Activated gamma-delta T cell treated with anti-CD3 and anti-CD28 coated beads, Interleukin-2, amount 50 U/mL, for 16 hours (primary cell): ENCODE data around the gene GBGT1.

ENCODE experiments used
- DNase-seq: peaks from one replicate; pipeline ENCODE4 v3.0.0-alpha.2; 2020; ENCODE audit warnings: low read depth

The GBGT1 gene

DNA sequence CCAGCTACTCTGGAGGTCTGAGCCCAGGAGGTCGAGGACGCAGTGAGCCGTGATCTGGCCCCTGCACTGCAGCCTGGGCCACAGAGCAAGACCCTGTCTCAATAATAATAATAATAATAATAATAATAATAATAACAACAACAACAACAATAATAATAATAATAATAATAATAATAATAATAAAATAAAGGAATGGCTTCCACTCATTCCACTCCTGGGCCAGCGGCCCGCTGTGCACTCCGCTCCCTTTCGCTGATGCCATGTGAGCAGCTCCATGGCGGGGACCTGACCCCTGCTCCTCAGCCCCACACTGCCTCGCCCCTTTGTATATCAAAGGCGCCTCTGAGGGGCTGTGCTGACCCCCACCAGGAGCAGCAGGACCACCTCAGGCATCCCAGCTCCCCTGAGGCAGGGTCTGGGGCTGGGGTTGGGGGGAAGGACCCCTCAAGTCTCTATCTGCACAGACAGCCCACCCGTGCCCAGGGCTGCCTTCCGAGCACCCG is 20.0 kb downstream of the GBGT1 start:
- no peak for DNase-seq

DNA sequence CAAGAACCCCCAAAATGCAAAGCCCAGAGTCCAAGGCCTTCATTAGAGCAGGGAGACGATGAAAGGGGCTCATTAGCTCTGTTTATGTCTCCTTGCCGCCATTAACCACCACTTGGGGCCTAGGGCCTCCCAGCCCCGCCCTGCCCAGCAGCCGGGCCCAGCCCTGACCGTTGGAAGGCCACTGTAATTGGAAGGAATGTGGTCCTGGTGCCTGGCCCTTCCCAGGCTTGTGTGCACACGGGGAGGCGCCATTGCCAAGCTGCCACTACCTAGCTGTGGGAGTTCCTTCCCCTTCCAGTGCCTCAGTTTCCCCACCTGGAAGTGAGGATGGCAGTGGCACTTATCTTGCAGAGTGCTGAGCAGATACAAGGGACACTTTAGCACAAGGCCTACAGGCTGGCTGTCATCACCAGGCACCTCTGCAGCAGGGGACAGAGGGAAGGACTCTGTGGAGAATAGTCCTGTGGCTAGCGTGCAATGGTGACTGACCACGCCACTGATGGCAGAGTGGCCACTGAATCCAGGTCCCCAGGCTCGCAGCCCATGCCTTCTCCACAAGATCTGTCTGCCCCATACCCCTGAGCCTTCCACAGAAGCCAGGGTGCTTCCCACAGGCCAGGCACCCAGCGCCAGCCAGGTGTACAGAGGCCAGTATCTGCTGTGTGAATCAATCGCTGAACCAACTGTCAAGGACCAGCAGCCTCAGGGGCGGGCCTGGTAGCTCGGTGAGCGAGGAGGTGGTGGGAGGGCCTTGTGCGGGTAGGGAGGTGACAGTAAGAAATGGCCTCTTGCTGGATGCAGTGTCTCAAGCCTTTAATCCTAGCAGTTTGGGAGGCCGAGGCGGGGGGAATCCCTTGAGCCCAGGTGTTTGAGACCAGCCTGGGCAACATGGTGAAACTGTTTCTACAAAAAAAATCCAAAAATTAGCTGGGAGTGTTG is 20.8 kb downstream of the GBGT1 start:
- DNase-seq, result no peak

DNA sequence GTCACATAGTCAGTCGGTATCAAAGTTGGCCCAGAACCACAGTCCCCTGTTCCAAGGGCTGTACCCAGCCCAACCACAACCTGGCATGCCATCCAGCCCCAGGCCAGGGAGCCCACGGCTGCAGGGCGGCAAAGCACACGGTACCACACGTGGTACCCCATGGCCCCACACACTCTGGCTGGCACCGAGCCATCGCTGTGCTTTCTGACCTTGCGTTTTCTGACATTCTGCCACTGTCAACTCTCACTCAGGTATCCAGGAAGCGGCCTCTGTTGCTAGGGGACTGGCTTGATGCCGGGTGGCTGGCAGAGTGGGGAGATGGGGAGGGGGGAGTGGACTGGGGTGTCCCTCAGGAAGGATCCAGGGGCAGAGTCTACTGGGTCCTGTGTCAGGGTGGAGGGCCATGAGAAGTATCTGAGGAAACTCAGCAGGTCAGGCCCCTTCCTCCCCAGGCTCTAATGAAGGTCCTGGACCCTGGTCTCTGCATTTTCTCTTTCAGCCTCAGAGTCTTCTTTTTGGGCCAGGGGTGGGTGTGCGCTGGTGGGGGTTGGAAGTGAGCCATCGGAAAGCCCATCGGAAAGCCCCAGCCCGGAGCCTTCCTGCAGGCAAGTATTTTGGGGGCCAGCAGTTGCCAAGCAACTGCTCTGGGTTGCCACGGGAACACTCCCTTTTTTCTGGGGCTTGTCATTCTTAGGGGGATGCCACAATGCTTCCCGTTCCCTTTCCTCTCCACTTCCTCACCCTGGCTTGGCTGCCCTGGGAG is 21.7 kb downstream of the GBGT1 start:
- DNase-seq, result peak; percentile 77

DNA sequence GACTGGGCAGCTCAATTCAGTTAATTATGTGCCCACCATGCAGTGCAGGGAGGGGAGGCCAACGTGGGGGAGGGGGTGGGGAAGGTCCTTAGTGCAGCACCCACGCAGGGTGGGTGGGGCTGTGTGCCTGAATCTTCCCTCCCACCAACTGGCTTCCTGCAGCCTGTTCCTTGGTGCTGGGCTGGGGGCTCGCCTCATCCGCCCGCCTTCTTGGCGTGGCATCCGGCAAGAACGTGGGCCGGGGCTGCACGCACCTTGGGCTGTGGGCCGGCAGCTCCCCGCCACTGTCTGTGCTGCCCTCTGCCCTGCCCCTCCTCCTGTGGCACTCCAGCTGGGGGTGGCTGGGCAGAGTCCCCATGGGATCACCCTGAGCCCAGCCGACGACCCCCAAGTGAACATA is 23.1 kb downstream of the GBGT1 start:
- DNase-seq, result no peak

DNA sequence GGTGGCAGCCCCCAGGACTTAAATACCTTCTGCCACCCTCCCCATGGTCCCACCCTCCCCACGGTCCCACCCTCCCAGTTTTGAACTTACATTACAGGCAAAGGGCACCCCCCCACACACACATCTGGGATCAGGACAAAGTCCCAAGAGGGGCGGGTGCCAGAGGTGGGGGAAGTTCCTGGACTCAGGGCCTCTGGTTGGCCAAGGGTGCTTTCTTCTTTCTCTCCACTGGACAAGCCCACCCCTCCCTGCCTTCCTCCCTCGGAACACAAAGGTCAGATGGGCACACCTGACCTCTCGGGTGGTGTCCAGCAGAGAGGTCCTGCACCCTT is 23.6 kb downstream of the GBGT1 start:
- no peak for DNase-seq

DNA sequence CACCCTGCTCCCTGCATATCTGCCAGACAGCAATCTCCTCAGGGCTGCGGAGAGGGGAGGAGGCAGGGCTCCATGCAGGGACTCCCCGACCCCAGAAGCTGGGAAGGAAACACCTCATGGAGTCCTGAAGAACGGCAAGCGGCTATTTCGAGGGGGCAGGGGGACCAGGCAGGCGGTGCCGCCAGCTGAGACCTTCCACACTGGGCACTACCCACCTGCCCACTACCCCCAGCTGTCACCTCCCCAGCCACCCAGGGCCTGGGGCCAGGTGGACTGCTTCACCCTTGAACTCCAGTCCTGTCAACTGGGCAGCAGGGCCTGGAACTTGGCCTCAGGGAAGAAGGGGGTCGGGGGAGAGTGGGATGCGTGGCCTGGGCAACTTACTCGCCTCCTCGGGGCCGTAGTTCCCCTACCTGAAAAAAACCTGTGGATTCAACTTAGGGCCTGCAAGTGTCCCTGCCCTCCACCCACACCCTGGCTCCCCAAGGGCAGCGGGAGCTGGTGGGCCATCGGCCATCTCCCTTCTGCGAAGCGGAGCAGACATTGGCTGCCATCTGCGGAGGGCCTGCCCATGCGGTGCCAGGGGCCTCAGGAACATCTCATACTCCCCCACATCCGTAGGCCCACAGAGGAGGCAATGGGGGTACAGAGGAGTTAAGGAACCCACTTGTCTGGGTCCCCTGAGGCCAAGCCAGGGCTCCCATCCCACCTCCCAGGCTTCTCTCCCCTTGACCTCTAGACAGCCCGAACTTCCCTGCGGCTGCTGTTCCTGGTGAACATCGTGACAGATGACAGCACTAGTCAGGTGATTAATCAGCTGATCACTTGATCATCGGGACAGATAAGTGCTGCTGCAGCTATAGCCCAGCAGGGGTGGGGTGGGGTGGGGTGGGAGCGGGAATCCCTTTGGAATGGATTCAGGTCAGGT is 24.2 kb downstream of the GBGT1 start:
- no peak for DNase-seq

DNA sequence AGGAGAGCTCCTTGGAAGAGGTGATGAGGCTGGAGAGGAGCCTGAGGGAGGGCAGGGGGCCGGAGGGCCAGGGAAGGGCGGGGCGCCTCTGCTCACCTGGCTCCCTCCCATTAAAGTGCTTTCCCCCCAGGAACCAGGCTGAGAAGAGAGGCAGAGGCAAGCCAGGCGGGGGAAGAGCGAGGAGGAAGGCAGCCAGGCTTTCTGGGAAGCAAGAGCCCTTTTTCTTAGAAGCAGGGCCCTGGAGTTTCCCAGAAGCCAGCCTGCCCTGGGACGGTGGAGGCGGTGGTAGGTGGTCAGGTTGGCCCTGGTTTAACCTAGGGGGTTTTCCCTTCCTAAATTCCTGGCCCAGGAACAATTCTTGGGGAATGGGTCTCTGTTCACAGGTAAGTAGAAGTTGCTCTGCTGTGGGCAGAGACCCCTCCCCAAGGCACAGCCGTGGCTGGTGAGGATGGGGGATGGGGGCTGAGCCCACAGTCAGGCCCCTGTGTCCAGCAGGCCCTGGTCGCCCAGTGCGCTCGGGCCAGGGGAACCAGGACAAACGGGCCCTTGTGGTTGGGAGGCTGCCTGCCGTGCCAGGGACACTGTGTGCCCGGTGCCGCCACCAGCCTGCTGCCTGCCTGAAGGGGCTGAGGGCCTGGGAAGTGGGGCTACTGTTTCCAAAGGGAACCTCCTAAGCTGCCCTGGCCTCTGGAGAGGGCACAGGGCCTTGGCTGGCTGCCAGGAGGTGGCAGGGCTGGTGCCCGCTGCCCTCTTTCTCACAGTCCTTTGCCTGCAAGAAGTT is 26.1 kb downstream of the GBGT1 start:
- no peak for DNase-seq

DNA sequence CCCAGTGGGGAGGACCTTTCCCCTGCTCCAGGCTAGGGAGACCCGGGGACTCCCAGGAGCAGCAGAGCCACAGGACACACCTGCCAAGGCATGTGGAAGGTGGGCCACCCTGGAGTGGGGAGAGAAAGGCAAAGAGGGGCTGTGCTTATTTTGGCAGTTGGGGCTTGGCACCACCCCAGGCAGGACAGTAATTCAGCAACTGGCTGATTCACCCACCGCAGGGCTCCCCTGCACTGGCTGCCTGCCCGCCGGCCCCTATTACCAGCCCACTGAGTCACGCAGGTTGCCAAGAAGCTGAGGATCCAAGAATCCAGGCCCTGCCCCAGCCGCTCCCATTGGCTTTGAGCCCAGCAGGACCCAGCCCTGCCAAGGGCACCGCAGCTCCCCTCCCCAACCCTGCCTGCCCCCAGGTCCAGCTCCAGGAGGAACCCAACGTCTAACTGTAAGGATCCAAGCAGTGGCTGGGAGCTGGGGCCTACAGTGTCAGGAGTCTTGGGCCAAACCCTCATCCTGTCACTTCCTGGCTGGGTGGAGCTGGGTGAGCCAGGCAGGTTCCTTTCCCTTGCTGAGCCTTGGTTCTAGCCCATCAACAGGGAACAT is 28.5 kb downstream of the GBGT1 start:
- DNase-seq, result peak; percentile 50

DNA sequence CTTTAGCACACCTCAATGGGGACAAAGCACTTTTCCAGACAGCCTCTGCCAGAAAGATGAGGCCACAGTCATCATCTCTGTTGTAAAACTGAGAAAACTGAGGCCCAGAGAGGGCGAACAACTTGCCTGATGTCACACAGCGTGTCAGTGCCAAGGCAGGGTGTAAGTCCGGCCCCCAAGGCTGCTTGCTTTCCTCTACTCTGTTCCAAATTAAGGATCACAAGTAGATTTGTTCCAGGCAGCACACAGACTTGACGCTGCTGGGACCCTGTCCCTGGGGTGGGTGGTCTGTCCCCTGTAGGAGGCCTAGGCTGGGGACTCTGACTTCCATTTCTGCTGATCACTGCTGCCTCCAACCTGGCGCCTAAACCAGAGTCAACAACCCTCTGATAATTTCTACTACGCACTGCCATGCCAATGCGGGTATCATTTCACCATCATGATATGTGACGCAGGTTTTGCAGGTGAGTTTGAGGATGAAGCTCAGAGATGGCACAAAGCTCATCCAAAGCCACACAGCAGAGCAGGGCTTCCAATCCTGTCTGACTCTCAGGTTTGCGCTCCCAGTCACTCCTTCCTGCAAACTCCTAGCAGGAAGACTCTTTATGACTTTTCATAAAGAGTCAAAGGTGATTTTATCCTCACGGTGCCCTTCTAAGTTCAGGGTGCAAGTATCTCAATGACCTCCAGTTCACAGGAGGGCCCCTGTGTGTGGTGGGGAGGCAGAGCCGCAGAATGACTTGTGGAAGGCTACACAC is 29.1 kb downstream of the GBGT1 start:
- no peak for DNase-seq

DNA sequence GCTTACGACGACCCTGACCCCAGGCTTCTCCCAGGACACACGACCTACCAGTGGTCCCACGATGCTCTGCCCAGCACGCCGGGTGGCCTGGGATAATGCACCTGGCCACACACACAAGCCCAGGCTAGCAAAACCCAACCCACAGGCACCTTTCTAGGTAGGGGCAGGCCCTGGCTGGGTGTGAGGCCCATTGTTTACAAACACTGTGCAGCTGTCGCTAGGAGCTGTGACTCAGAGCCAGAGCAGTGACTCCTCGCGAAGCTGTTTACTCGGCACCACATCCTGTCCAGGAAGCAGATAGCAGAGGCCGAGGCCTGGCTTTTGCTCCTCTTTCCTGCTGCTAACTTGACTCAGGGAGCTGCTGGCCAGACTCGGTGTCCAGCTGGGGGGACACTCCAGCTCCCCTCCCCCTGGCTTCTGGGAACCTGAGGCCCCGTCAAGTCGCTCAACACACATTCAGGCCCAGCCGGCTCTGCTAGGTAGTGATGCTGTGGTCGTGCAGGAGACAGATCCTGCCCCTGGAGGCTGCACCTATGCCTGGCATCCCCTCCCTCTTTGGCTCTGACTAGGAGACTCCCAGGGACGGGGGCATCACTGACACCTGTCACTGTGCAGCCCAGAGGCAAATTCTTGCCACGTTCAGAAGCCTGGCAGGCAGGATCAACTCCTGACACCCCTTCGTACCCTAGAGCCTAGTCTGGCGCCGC is 29.9 kb downstream of the GBGT1 start:
- DNase-seq, result peak; percentile 83

DNA sequence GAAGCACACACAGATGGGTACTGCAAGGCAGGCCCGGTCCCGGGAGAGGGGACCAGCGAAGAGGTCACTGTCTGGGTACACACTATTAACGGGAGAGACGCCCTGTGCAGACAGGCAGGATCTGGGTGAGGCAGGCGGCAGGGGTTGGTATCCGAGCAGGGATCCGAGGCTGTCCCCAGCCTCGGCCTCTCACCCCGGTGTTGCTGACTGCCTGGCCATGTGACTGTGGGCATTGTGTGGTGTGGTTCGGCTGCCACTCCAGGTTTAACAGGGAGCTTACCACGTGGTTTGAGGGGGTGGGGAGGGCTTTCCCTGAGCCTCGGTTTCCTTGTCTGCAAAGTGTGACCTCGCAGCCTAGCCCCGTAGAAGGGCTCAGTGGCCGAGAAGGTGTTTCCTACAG is 31.5 kb downstream of the GBGT1 start:
- DNase-seq, result no peak

DNA sequence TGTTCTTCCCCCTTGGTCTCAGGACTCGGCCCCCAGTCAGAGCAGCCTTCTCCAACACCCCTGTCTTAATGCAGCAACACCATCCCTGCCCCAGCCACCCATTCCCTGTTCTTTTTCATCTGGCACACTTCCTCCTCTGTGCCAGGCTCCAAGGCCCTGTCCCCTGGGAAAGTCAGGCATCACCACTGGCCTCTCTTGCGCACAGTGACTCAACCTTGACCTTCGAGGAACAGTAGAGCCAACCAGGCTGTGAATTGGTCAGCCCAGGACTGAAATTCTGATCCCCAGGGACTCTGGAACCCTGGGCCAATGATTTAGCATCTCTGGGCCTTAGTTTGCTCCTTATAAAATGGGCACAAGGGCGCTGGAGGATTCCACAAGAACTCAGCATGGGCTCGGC is 32.2 kb downstream of the GBGT1 start:
- no peak for DNase-seq

DNA sequence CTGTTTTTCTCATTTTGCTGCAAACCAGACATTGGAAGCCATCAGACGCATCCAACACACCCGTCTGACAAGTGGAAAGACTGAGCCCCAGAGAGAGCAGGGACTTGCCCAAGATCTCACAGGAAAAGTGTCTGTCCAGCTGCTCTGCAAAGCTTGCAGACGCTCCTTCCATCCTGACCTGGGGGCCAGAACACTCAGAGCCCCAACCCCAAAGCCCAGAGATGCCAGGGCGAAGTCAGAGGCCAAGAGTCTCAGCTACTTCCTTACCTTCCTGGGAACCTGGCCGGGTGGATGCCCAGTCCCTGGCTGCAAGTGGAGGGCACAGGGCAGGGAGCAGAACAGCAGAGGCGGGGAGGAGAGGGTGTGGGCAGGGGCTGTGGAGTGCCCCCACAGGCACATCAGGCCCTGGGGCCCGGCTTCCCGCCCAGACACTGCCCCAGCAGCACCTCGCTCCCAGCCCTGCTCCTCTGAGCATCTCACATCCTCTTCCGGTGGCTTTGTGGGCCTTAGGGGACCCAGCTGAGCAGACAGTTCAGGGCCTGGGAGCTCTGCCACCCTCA is 32.9 kb downstream of the GBGT1 start:
- peak; percentile 50 for DNase-seq

DNA sequence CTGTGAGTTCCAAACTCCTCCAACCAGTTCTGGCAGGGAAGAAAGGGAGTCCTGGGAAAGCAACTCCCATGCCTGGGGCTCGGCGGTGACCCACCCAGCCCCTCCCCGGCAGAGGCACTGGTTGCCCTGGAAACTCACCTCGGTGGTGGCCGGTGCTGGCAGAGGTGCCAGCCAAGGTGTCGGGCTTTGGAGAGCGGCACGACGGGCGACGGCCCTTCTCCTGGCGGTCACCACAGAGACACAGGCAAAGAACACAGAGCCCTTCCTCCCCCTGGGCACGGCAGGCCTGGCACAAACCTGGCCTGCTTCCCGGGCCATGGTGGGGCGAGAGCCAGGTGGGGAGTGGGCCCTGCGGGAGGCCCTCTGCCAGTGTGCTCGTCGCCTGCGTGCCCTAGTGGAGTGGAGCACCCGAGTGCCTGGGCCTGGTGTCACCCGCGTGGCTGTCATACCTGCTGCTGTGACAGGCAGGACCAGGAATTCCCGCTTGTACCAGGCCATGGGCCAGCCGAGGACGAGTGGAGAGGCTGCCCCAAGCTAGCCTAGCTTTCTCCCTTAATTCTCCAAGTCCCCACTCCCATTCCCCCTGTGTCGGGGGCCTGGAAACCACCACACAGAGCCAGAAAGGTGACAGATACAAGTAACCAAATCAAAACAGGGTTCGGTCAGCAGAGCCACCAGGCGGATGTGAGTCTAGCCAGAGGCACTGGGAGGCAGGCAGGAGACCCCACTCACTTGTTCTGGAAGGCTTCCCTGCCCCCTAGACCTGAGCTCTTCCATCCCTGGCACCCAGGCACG is 34.5 kb downstream of the GBGT1 start:
- no peak for DNase-seq

DNA sequence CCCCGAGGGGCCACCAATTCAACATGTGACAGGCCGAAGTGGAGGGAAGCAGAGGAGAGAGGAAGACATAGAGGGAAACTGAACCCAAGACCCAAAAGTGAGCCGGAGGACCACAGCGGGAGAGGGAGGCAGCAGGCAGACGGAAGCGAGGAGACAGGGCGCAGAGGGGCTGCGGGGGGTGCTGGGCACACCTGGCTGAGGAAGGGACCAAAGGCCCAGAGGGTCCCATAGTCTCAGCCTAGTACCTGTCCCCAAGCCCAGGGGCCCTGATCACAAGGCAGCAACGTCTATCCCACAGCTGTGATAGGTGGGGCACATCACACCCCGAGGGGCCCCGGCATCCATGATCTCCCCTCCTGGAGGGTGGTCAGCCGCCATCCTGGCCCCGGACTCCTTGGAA is 35.6 kb downstream of the GBGT1 start:
- DNase-seq, result no peak

DNA sequence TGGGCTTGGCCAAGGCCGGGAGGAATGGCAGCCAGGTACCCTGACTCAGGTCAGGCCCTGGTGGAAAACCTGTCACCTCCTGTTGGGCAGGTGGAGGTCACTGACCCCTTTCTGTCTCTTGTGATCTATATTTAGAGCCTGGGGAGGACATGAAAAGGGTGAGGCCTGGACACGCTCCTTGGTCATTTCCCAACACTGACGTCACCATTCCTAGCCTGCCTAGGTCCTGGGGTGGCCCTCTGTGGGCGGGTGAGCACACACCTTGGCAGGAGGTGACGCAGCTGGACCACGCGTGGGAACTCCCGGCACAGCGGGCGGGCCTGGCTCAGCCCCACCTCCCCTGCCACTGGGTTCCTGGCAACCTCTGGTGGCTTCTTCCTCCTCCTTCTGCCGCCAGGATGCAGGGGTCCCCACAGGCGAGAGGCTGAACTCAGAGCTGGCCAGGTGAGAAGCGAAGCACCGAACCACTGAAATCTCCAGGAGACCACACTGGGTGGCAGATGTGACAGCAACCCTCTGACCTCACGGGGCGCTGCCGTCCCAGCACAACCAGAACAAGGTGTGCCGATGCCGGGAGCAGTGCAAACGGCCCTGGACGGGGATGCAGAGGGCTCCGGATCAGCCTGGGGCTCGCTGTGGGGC is 36.3 kb downstream of the GBGT1 start:
- DNase-seq, result peak; percentile 53

DNA sequence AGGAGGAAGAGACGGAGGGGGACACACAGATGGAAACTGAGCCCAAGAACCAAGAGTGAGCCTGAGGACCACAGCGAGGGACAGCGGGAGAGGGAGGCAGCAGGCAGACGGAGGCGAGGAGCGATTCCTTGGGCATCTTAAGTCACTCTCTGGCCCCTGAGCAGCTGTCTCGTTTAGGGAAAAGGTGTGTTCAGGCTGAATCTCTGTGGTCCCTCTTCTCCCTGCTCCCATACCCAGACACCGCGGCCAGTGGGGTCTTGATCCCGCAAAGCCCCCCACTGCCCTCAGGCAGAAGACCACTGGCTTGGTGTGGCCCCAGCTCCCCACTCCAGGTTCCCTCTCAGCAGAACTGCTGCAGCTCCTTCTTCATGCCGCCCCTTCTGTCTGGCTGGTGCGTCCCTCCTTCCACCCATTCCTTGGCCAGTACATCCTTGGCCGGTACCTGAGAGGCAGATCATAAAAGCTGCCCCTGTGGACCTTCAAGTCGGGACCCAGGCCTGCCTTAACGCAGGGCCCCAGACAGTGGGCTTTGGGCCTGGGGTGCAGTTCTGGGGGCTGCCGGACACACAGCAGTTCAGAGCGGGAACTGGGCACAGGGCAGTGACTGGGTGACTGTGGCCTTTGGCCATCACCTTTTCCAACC is 36.9 kb downstream of the GBGT1 start:
- DNase-seq, result no peak
